GM12874 (cell line): Measurements from ENCODE around the gene SIRT2.

ENCODE experiments used
- TF ChIP-seq, protein P1 (sequence below): IDR thresholded peaks from 2 replicates; pipeline ENCODE4 v1.5.1; 2011; ENCODE audit warnings: low read depth, mild to moderate bottlenecking, control low read depth, low read length, moderate library complexity; ENCODE audit not compliant: insufficient read depth

The SIRT2 gene

DNA sequence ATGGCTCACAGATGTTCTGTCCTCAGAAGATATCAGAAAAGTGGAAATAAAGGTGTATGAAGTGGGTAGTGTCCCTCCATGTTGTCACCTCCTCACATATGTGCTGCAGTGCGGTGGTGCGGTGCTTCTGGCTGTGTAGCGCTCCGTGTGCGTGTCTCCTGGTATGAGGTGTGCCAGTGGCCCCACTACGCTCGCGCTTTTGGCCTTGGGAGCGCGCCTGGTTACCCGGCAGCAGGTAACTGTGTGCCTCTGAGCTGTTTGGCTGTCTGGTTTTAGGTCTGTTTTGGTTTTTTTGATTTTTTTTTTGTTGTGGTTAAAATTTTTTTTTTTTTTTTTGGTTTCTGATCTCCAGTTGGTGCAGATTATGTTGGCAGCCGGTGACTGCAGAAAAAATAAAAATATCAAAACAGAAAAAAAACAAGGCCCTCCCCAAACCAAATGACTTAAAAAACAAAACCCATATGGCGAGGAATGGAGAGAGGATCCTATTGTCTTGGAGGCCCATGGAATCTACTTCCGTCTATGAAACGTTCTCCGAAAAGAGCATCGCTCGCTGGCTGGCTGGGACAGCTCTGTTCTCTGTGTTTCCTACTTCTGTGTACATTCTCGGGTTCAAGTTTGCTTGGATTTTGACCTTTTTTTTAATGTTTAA is 57.5 kb downstream of the SIRT2 start:
- TF ChIP-seq, protein P1, sequence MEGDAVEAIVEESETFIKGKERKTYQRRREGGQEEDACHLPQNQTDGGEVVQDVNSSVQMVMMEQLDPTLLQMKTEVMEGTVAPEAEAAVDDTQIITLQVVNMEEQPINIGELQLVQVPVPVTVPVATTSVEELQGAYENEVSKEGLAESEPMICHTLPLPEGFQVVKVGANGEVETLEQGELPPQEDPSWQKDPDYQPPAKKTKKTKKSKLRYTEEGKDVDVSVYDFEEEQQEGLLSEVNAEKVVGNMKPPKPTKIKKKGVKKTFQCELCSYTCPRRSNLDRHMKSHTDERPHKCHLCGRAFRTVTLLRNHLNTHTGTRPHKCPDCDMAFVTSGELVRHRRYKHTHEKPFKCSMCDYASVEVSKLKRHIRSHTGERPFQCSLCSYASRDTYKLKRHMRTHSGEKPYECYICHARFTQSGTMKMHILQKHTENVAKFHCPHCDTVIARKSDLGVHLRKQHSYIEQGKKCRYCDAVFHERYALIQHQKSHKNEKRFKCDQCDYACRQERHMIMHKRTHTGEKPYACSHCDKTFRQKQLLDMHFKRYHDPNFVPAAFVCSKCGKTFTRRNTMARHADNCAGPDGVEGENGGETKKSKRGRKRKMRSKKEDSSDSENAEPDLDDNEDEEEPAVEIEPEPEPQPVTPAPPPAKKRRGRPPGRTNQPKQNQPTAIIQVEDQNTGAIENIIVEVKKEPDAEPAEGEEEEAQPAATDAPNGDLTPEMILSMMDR, result no peak

DNA sequence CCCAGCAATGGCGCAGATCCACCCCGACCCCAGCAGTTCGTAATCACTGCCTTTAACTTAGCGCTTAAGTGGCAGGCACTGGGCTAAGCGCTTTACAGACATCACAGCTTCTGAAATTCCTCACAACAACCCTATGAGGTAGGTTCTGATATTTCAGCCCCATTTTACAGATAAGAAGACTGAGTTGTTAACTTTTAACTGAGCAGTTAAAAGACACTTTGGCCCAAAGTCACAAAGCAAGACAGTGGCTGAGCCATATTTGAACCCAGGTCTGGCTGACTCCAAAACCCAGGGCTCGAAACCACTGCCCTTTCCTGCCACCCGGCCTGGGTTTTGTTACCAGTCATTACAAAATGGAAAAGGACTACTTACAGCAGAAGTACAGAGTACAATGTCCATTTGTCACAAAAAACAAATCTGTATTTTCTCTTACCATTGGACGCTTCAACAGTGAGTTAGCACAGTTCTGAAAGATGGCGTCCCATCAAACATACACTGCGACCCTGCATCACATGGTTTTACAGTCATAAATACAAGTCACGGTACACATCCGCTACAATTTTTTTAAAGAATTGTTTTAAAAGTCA is 58.1 kb downstream of the SIRT2 start:
- TF ChIP-seq, protein P1, result no peak

DNA sequence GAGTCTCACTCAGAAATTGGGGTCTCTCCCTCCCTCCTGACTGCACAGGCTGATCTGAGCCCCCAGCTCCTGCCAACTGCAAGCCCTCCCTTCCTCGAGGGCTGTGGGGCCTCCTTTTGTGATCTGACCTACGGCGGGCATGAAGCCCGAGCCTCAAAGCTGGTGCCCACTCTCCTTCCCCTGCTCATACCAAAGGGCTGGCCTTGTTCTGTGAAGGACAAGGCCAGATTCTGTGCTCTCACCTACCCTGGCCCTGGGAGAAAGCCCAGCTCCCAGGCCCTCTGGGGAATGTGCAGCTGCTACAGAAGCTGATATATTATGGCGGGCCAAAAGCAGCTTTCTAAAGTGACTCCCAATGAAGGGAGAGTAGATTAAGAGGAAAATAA is 58.8 kb downstream of the SIRT2 start:
- TF ChIP-seq, protein P1, result no peak

DNA sequence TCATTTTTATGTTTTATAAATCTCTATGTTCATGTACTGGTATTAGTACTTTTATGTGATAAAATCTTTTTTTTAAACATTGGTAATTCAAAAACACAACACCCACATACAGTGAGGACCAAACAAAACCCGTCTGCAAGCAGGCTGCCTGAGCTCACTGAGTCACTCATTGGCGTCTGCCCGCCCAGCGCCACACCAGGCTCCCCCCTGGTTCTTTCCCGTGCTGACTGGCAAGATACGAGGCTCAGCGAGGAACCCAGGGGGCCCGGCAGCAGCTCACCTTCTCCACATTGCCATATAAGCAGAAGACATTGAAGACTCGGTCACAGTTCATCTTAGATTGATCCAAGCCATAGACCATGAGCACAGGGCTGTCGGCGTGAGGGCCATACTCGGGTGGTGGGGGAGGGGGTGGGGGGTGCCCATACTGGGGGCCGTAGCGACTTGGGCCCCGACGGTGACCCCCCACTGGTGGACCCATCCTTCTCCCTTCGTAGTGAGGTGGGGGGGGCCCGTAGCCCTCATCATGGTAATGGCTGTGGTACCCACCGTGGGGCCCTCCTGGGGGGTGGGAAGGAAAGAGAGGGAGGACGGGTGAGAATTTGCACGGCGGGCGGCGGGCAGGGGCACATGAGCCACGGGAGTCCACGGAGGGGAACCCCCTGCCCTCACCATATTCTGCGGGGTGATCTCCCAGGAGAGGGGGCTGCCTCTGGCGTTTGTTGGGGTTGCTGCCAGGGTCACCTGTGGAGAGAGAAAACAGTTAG is 59.4 kb downstream of the SIRT2 start:
- TF ChIP-seq, protein P1, result no peak

DNA sequence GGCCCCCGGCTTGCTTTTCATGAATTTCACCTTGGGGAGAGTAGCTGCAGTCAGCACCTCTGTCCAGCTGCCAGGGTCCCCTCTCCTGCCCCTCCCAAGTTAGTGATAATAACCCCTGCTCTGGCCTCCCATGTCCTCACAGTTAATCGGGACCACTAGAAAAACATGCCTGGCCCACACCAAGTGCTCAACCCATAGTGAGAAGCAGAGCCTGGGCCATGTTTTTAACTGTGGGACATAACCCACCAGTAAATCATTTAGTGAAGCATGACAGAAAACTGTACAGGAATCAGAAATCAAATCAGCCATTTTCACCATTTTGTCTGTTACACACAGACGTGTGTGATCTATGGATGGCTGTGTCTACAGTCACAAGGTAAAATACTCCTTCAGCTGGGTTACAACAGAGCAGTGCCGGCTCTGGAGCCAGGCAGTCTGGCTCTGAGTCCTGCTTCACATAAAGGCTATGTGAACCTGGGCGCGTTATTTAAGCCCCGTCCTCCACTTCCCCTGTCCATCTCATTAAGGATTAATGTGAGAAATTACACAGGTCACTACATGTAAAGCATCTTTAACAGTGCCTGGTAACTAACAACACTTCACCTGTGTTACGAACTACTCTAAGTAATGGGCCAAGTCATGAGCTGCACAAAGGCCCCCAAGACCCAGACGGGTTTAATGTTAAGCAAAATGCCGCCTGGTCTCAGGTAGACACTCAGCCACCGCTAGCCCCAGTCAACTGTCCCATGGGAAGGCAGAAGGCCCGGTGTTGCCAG is 60.2 kb downstream of the SIRT2 start:
- TF ChIP-seq, protein P1, result no peak

DNA sequence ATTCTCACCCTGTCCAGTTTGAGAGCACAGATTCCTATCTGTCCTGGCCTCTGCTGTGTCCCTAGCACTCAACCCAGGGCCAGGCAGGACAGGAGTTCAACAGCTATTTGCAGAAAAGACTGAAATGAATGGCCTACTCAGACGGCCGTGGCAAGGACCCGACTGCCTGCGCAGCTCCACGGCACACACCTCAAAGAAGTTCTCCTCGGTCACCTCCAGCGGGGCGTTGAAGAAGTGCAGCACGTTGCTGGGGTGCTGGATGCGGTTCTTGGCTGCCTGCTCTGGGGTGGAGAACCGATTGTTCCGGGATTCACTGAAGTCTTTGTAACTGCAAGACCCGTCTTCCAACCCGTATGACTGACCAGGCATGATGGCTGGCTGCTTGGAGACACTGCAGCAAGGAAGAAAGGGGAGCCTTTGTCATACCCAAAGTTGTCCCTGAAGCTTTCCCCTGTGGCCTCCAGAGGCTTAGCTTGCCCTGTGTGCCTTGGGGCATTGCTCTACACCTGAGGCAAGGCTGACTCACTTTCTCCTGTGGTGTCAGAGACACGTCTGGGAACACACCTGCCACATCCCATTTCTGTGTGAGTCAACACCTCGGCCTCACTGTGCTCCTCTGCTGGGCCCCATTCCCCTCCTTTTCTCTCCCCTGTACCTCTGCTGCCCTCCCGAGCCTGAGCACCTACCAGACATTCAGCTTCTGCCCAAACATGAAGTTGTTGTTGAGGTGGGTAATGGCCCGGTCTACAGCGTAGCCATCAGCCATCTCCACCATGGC is 61.0 kb downstream of the SIRT2 start:
- TF ChIP-seq, protein P1, result no peak
